Fibroblast of villous mesenchyme (primary cell): ENCODE results near the gene NUP85. TPM values are rescaled to one million over a fixed set of nuclear protein-coding genes. Genes with fewer than 3 reads are reported as not detected.

Experiments
- DNase-seq: peaks from one replicate; pipeline ENCODE4 v3.0.0-alpha.2; 2010; ENCODE audit warnings: low read depth
- H3K4me3 ChIP-seq: 2 replicates; pipeline ENCODE4 v1.5.1; 2011; ENCODE audit warnings: low read depth, mild to moderate bottlenecking, low read length
- CTCF ChIP-seq: IDR thresholded peaks from 2 replicates; pipeline ENCODE4 v1.5.1; 2012; ENCODE audit warnings: low read depth, mild to moderate bottlenecking, low read length; ENCODE audit not compliant: insufficient read depth
- total RNA-seq: library from RNA; depleted of rRNA; stranded (reverse); fragments of >200 nt; gene quantifications from 2 replicates; pipeline ENCODE4 v1.2.3, GENCODE V29; 2012

NUP85 gene
- total RNA-seq, 1 donor = 31.1 TPM

GRCh38 chr17:75269844-75270217 lies 64.4 kb downstream of the NUP85 start:
- TF ChIP-seq CTCF = no peak
- DNase-seq = no peak
- peak overlapping the region; percentile 88 for H3K4me3 ChIP-seq

GRCh38 chr17:75270218-75270965 lies 64.9 kb downstream of the NUP85 start:
- peak overlapping the region; percentile 88 for H3K4me3 ChIP-seq
- DNase-seq = peak; percentile 86
- TF ChIP-seq CTCF = peak; percentile 64

GRCh38 chr17:75270966-75271232 lies 65.4 kb downstream of the NUP85 start, which contains the start of gene MIF4GD:
Gene MIF4GD (minus strand): TSS chr17:75271231. CDS start chr17:75270195, 1,036 bp downstream.
- TF ChIP-seq CTCF = no peak
- H3K4me3 ChIP-seq = peak within 1 kb of the TSS; percentile 88
- no peak for DNase-seq

GRCh38 chr17:75271233-75271954 lies 65.9 kb downstream of the NUP85 start:
- peak; percentile 66 for DNase-seq

GRCh38 chr17:75271955-75272847 lies 66.7 kb downstream of the NUP85 start:
- DNase-seq = no peak
- peak overlapping the region; percentile 77 for H3K4me3 ChIP-seq
- no peak for TF ChIP-seq CTCF

More at GRCh38 chr17:75271233-75271954, 65.9 kb downstream of the NUP85 start:
- peak overlapping the region; percentile 77 for H3K4me3 ChIP-seq
- TF ChIP-seq CTCF = peak; percentile 41

- no peak for TF ChIP-seq CTCF
- DNase-seq = no peak
- H3K4me3 ChIP-seq = no peak overlapping the region
These were observed 67.3 kb downstream of the NUP85 start for GRCh38 chr17:75272848-75273184.
